Prostate gland (tissue), 2 donors: ENCODE data around the gene STEEP1.

Experiments
- POLR2A ChIP-seq: fragments of 450-650 bp; IDR thresholded peaks from one replicate; pipeline ENCODE4 v1.6.1; 2016; ENCODE audit warnings: antibody characterized with exemption, mild to moderate bottlenecking
- POLR2AphosphoS5 ChIP-seq: sonication (generic); formaldehyde crosslinking; IDR thresholded peaks from one replicate; pipeline ENCODE4 v1.6.1; 2017; ENCODE audit warnings: antibody characterized with exemption
- TF ChIP-seq, protein P1 (sequence below), 4 experiments: fragments of 200-600 bp in 2 of 4; fragments of 450-650 bp in 2 of 4; sonication (generic) in 2 of 4; IDR thresholded peaks; 1 replicate in 3 of 4; 2 replicates in 1 of 4; pipeline ENCODE4 v1.5.1; 2016 to 2019; ENCODE audit warnings: antibody characterized with exemption in 4 of 4, mild to moderate bottlenecking in 2 of 4, moderate library complexity in 2 of 4

GRCh38 chrX:119521246-119521645, 44.0 kb downstream of the STEEP1 start:
- TF ChIP-seq POLR2A (no peak), POLR2AphosphoS5 (no peak)
- TF ChIP-seq, protein P1, sequence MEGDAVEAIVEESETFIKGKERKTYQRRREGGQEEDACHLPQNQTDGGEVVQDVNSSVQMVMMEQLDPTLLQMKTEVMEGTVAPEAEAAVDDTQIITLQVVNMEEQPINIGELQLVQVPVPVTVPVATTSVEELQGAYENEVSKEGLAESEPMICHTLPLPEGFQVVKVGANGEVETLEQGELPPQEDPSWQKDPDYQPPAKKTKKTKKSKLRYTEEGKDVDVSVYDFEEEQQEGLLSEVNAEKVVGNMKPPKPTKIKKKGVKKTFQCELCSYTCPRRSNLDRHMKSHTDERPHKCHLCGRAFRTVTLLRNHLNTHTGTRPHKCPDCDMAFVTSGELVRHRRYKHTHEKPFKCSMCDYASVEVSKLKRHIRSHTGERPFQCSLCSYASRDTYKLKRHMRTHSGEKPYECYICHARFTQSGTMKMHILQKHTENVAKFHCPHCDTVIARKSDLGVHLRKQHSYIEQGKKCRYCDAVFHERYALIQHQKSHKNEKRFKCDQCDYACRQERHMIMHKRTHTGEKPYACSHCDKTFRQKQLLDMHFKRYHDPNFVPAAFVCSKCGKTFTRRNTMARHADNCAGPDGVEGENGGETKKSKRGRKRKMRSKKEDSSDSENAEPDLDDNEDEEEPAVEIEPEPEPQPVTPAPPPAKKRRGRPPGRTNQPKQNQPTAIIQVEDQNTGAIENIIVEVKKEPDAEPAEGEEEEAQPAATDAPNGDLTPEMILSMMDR (IDR thresholded peaks at IDR 0.05), result no peak
